GM18868 (cell line): ENCODE data around the gene PSMB8.
"Not testable (repeated sequence)": the region's sequence is repeated elsewhere in the genome, so short reads cannot be mapped to it uniquely, and the experiment has no call there.

ENCODE experiments used
- ATAC-seq: cut with Tn5 transposase; IDR thresholded peaks from one replicate; pipeline ENCODE4 v1.9.1; 2021; ENCODE audit warnings: mild to moderate bottlenecking, moderate library complexity; ENCODE audit not compliant: unreplicated experiment

Gene PSMB8

DNA sequence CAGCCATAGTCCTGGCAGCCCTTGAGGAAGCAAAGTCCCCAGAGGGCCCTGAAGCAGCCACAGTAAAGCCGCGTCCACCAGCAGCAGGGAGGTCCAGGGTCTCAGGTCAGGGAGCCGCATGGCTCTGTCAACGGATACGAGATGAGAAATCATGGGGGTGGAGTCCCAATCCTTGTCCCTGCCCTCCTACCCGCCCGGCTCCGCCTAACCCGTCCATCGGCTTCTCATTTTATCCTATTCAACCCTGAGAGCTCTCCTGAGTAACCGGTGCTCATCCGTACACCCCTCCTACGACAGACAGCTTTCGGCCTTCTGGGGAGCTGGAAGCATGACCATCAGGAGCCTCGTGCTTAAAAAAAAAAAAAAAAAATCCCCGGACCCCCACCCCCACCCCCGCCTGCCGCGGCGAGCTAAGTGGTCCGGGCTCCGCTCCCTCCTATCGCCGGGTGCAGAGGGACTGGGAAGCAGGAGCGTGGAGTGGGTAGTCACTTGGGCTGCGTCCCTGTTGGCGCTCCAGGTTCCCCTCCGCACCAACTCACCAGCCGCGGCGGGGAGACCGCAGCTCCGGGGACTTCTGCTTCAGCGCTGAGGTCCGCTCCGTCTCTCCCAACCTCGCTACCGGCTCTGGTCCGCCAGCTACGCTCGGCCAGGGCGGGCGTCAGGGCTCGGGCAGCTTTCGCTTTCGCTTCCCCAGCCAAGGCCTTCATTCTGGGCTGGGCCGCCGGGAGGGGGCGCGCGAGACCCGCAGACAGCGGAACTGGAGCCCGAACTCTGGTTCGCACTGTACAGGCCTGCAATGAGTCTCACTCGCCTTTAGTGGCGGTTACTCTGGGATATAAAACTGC lies 5.5 kb downstream of the PSMB8 start, which contains the start of gene TAP2:
TSS of gene TAP2 (minus strand) at position 626 of the 845 bp plus-strand sequence. CDS start at position 120, 506 bp downstream.
- ATAC-seq, result peak; percentile 71

DNA sequence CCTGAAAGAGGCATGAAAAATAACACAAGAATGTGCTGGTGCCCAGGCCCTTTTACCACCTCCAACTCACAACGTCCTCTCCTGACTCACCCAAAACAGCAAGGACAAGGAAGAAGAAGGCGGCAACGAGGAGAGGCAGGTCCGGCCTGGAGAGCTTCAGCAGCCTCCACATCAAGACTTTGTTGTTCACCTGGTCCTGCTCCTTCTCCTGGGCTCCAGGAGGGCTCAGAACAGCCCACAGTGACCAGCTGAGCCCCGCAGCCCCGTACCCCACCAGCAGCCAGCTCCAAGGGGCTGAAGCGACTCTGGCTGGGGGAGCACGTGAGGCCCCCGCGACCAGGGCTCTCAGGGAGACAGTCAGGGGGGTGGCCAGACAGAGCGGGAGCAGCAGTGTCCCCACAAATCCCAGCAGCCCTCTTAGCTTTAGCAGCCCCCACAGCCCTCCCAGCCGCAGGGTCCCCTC lies 6.2 kb downstream of the PSMB8 start:
- no peak for ATAC-seq

DNA sequence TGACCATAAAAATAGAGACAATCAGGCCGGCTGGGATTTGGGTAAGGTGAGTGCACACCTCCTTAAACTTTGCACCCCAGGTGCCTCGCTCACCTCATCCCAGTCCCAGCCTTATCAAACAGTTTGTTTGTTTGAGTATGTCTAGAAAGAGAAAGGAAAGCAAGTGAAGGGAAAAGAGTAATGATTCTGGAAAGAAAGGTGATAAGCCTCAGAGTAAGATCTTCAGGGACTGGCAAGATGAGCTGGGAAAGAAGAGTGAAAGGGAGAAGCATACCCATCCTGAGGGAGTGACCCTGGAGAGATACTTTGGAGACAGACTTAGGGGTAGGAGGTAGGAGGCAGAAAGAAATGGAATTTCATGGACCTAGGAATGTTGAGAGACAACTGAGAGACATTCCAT lies 7.0 kb downstream of the PSMB8 start:
- no peak for ATAC-seq

DNA sequence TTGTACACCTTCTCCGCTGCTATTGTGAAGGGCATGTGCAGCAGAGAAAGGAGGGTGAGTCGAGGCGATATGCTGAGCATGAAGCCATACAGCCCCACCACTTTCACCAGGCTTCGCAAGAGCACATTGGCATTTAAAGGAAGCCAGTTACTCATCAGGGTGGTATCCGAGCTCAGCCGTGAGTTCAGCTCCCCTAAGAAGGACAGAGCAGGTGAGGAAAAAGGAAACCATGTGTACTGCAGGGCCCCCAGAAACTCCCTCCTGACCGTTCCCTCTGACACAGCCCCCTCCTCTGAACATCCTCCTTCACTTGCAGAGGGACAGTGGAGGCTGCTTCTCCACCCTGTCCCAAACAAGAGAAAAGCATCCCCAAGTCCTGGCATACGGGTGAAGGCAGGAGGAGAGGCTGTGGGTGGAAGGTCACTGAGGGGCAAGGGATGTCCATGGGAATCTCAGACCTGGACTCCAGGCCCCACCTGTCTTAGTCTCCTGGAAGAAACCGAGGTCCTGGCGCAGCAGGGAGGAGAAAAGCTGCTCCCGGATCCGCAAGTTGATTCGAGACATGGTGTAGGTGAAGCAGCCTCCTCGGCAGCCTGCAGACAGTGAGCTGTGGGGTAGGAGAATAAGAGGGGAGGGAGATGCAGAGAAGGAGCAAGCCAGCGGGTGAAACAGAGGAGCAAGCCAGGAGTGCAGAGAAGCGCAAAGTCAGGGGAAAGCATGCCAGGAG lies 8.5 kb downstream of the PSMB8 start:
- no peak for ATAC-seq

DNA sequence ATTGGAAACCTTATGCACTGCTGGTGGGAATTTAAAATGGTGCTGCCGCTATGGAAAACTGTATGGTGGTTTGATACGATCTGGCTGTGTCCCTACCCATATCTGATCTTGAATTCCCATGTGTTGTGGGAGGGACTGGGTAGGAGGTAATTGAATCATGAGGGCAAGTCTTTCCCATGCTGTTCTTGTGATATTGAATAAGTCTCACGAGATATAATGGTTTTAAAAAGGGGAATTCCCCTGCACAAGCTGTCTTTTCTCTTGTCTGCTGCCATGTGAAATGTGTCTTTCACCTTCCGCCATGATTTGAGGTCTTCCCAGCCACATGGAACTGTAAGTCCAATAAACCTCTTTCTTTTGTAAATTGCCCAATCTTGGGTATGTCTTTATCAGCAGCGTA lies 10.2 kb downstream of the PSMB8 start:
- ATAC-seq, result no peak

DNA sequence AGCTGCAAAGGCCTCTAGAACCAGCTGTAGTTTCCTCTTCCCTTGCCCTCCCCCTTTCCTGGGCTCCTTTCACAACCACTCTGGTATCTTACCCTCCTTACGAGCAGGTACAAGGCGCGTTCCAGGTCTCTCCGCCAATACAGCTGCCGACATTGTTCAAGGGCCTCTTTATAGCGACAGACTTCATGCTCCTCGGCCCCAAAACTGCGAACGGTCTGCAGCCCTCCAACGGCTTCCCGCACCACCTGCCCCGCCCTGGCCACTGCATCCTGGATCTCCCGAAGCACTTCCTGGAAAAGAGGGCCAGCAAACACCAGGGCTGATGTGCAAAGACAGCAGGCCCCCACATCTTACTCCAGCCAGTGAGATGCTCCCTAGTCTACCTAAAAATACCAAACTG lies 11.3 kb downstream of the PSMB8 start:
- ATAC-seq, result no peak

DNA sequence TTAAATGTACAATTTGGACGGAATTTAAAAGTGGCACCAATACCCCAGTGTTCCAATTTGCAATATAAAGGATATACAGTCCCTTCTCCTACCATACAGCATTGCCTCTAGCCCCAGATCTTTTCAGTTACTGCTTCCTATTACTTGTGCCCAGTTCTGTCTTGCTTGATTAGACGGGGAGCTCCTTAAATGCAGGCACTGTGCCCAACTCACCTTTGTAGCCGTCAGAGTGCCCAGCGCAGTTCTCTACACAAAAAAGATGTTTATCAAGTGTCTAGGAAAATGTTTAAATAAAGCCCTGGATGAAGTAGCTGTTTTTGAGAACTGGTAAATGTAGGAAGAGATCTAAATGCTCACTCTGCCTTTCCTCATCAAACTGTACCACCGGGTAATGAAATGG lies 12.9 kb downstream of the PSMB8 start:
- no peak for ATAC-seq

DNA sequence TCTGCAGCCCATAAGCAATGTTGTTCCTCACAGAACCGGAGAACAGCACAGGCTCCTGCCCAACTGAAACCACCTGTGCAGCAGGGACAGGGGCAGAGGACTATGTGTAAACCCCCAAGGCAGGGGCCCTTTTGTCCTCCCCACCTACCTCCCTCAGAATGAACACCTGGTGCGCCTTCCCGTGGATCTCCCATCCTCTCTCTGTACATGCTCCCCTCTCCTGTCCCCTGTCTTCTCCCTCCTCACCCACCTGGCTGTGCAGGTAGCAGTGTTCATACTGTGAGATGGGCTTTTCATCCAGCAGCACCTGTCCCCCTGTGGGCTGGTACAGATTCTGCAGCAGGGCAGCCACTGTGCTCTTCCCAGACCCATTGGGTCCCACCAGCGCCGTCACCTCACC lies 13.8 kb downstream of the PSMB8 start:
- no peak for ATAC-seq

DNA sequence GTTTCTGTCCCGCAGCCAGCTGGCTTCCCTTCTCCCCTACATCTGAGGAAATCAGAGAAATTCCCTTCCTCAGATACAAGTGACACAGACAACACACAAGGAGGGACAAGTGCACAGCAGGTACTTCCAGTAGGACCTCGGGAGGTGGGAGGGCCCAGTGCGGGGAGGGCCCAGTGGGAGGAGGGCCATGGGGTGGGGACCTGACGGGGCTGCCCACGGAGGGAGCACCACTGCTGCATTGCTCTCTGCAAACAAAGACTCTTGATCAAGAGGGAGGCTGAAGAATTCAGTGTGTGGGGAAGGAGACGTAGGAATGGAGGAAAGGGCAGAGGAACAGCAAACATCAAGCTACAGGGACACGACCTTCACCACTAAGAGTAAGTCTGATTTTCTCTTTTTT lies 14.4 kb downstream of the PSMB8 start:
- ATAC-seq, result no peak

DNA sequence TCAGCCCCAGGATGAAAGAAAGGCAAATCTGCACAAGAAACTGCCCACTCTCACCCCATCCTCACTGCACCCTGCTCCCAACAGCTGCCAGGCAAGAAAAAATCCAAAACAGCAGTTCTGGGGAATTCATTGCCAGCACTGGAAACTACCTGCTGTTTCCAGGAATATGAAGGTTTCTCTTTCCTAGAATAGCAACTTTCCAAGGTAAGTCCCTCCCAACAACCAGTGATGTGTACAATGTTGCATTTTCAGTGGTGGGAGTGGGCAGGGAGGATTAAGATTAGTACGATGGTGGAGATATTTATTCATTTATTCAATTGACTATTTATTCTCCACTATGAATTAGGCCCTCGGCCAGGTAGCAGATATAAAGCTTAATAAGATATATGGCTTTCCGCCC lies 16.8 kb downstream of the PSMB8 start:
- ATAC-seq, result no peak

DNA sequence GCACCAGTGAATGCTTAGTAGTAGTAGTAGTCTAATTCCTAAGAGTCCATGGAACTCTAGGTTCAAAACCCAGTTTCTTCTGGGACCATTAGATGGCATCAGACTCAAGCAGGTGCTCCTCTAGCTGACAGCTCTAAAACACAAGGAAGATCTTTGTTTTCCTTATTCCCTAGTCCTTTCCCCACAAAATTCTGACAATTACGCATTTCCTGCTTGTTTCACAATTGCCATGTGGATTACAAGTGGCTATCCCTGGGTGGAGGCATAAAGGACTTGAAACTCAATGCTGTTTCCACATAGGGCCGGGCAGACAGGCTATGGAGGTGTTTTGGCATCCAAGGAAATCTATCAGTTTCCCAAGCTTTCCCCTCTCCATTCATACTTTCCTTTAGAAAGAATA lies 17.9 kb downstream of the PSMB8 start:
- no peak for ATAC-seq

DNA sequence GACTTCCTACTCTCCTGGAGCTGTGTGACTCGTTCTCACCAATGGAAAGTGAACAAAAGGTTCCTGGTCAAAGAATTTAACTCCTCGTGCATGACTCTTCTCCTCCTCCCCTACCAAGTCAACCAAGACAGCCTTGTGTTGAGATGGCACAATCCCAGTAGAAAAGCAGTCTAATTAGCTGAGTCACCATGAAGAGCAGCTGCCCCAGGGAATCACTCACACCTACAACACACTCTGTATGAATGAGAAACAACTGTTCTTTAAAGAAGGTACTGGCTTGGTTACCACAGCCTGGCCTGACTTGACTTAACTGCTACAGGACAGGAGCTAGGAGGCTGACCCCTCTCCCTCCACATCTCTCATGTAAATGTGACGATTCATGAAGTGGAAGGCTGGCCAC lies 24.1 kb downstream of the PSMB8 start:
- ATAC-seq, result no peak

DNA sequence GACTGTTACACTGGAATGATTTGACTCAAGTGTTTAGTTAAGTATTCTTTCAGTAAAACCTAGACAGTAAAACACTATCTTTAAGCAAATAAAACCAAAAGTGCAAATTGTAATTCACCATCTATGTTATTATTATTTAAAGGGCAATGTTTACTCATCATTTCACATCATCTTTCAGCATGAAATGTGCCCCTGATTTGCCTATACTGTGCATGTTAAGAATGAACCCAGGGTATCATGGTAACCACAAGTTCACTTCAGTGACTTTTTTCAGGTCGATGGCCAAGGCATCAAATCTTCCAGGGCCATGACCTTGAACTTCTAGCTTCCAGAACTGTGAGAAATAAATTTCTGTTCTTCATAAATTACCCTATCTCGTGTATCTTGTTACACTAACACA lies 25.0 kb downstream of the PSMB8 start:
- no peak for ATAC-seq

DNA sequence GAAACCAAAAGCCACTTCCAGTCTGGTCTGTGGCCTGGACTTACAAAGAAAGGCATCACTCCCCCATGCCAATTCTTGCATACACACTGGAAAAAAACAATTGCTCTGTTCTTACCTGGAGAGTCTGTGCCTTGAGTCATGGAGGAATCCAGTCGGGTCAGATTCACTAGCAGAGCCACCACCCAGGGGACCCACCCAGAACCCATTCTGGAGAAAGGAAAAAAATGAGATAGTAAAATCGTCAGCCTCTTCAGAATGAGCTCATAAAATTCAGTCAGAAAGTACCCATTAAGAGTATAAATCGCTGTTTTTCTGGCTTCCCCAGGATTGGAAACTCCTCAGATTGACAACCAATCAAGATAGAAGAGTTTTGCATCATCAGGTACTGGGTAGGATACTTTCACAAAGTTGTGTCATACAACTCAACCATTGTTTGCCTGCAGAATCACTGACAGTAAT lies 27.1 kb downstream of the PSMB8 start, which contains the start of gene HLA-DOB:
TSS of gene HLA-DOB (minus strand) at position 257 of the 459 bp plus-strand sequence. CDS start at position 206, 51 bp downstream.
- peak; percentile 80 for ATAC-seq

DNA sequence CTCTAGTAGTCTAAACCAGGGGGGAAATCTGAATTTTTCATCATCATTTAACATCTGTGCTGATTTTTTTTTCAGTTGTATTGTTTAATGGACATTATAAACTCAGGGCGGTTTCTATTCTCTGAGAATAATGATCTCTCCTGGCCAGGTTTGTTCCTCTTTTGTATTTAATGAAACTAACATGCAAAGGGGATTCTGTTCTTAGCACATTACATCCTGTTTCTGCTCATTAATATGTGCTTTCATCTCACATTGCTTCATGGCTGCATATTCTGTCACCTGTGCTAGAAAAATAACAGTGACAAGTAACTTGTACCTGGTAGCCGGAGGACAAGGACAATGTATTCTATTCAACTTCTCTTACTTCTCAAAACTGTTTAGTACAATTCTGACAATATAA lies 27.9 kb downstream of the PSMB8 start:
- ATAC-seq, result no peak

DNA sequence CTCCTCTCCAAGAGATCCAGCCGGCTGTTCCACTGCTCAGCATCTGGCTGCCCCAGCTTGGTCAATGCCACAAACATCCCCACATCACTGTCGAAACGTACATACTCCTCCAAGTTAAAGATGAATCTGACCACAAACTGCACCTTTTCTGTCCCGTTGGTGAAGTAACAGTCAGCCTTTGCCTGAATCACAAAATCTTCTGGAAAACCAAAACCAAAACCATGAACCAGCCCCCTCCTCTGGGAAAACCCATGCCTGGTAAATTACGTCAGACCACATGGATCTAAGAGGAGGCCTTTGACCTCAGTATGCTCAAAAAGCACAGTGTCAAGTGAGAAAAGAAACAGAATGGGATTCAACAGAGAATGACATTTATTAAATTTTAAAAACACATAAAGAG lies 28.7 kb downstream of the PSMB8 start:
- ATAC-seq, result no peak

DNA sequence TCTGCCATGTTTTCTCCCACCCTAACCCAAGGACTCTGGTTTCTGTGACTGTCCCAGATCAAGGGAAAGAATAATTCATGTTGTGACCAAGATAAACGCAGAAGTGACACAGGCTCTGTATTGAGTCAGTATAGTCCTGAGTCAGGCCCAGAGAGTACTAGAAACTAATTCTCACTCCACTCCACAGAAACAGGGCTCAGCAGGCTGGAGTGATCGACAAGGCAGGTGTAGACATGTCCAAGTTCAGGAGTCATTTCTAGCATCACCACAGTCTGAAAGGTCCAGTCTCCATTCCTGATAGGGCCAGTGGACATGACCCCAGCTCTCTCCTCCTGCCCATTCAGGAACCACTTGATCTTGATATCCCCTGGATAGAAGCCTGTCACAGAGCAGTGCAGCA lies 29.7 kb downstream of the PSMB8 start:
- ATAC-seq, result no peak

DNA sequence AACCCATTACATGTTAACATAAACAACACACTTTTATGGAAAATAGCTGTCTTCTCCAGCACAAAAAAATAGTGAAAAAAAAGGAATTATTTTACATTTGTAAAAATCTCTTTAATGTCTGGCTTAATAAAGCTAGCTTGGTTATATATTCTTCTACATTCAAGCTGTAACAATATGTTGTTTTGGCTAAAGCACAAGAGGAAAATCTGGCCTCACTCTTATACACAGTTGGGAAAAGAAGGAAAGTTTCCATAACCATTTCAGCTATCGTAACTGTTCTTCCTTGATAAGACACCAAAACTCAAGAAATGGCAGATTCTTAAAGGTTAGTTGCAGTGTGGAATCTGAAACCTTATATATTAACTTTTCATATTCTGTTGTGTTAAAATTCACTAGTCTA lies 34.7 kb downstream of the PSMB8 start:
- ATAC-seq, result no peak

DNA sequence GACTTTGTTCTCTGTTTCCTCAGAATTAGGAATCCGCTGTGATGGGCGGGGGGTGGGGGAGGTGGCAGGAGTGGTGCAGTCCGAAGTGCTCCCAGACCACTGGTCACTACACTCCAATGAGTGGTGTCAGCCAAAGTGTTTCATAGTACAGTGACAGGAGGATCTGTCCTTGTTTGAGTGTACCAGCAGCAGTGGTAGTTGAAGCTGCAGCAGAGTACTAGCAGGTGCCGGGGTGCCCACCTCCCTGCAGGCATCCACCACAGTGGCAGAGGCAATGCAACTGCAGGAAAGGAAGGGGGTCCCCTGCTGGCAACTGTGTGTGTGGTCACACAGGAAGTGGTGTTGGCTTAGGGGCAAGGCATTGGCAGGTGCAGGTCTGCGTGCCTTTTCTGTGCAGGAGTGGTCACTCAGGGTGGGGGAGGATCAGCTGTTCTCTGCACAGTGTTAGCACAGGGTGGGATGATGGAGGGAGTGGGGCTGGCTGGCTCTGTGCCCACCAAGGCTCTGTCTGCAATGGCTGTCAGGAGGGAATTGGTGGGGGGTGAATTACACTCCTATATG lies 36.7 kb downstream of the PSMB8 start:
- no peak for ATAC-seq

DNA sequence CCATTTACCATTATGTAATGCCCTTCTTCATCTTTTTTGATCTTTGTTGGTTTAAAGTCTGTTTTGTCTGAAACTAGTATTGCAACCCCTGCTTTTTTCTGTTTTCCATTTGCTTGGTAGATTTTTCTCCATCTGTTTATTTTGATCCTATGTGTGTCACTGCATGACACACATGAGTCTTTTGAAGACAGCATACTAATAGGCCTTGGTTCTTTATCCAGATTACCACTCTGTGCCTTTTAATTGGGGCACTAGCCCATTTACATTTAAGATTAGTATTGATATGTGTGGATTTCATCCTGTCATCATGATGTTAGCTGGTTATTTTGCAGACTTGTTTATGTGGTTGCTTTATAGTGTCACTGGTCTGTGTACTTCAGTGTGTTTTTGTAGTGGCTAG lies 38.4 kb downstream of the PSMB8 start:
- ATAC-seq, result not testable (repeated sequence)

DNA sequence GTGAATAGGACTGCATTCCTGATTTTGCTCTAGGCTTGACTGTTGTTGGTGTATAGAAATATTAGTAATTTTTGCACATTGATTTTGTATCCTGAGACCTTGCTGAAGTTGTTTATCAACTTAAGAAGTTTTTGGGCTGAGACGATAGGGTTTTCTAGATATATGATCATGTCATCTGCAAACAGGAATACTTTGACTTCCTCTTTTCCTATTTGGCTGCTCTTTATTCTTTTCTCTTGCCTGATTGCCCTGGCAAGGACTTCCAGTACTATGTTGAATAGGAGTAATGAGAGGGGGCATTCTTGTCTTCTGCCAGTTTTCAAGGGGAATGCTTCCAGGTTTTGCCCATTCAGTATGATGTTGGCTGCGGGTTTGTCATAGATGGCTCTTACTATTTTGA lies 40.4 kb downstream of the PSMB8 start:
- no peak for ATAC-seq

DNA sequence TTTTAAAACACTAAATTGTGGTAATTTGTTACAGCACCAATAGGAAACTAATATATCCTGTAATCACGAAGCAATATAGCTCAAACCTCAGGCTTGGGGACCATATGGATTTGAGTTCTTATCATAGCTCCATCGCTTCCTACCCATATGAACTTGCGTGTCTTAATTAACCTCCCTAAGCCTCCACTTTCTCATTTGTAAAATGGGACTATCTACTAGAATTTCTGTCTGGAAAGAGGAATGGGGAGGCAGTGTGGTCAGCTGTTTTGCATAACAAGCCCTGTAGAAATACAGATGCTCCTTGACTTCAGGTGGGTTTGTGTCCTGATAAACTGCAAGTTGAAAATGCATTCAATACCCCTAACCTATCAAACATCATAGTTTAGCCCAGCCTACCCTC lies 44.1 kb downstream of the PSMB8 start:
- ATAC-seq, result no peak
